DOHH2 (cell line): ENCODE results near the gene ROGDI.

Experiments used
- CTCF ChIP-seq: fragments of 200-600 bp; sonication (generic); IDR thresholded peaks from one replicate; pipeline ENCODE4 v1.5.1; 2014; ENCODE audit warnings: antibody characterized with exemption, mild to moderate bottlenecking, low read depth, low read length; ENCODE audit not compliant: poor library complexity, severe bottlenecking
- EZH2phosphoT487 ChIP-seq: fragments of 200-600 bp; sonication (generic); IDR thresholded peaks from 2 replicates; pipeline ENCODE4 v1.6.1; 2017; ENCODE audit warnings: borderline replicate concordance, mild to moderate bottlenecking, antibody characterized with exemption, low read length, moderate library complexity, mixed read lengths

- no peak for TF ChIP-seq CTCF
- TF ChIP-seq EZH2phosphoT487: no peak
These were observed 24.9 kb downstream of the ROGDI start for GRCh38 chr16:4777339-4778049.
